Endometrial microvascular endothelial cells (primary cell): Measurements from ENCODE around the gene MRPL30. TPM values are rescaled to one million over a fixed set of nuclear protein-coding genes. Genes with fewer than 3 reads are reported as not detected.
"Not testable (repeated sequence)": the region's sequence is repeated elsewhere in the genome, so short reads cannot be mapped to it uniquely, and the experiment has no call there.

Source experiments
- in situ Hi-C: cut with HindIII; loops from 2 replicates; pipeline ENCODE4 v1.10.0; 2017; ENCODE audit warnings: low sequenced_read_pairs, low pct_unique_long_range_greater_than_20kb; ENCODE audit errors: inconsistent ontology term
- total RNA-seq: library from RNA; depleted of rRNA; stranded (reverse); fragments of >200 nt; gene quantifications from one replicate; pipeline ENCODE4 v1.2.3, GENCODE V29; 2015; ENCODE audit errors: inconsistent ontology term

The MRPL30 gene
- total RNA-seq, result 48.1 TPM

DNA sequence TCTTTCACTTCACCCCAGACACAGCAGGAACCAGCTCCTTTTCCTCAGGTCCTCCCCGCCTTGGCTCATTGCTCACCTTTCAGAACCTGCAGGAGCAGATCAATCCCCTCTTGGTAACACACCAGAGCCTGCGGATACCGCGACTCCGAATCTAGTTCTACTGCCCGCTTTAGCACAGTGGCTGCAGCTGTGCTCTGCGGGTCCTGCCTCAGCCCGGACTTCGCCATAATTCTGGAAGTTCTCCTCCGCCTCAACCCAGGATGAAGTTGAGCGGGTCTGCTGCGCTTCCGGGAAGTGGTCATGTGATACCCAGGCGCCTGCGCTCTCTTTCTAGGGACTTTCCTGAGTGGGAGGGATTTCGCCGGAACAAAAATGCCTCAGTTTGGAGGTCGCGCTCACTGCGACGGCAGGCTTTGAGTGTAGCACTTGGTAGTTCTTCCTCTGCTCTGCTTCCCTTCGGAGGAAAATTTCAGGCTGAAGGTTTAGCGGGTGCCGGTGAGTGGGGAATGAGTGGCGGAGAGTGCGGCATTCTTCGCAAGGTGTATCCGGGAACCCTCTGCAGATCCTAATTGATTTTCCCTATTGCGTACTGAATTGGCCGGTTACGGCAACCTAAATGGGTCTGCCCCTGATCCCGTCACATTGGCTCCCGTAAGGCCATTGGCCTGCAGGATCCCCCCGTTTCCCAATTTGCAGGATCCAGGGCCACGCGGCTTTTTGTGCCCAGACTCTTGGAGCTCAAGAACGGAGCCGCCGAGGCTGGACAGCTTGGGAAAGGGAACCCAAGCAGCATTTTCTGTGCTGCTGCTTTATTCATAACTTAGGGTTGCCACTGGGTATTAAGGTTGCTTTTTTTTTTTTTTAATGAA is at the start of gene MRPL30, which contains the start of gene MITD1:
TSS of gene MRPL30 (plus strand) at position 430 of the 869 bp plus-strand sequence. CDS start 5,020 bp downstream, outside the sequence.
TSS of gene MITD1 (minus strand) at position 304 of the 869 bp plus-strand sequence. CDS start at position 227, 77 bp downstream.
- in situ Hi-C loops, result no loop called here

DNA sequence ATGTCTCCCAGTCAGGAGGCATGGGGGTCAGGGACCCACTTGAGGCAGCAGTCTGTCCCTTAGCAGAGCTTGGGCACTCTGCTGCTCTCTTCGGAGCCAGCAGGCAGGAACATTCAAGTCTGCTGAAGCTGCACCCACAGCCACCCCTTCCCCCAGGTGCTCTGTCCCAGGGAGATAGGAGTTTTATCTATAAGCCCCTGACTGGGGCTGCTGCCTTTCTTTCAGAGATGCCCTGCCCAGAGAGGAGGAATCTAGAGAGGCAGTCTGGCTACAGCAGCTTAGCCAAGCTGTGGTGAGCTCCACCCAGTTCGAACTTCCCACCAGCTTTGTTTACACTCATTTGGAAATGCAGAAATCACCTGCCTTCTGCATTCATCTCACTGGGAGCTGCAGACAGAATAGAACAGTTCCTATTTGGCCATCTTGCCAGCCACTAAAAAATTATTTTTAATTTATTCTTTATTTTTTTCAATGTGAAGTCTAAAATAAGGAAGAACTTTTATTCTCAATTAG is 45.9 kb upstream of the MRPL30 start:
- in situ Hi-C loops, result not testable (repeated sequence)

DNA sequence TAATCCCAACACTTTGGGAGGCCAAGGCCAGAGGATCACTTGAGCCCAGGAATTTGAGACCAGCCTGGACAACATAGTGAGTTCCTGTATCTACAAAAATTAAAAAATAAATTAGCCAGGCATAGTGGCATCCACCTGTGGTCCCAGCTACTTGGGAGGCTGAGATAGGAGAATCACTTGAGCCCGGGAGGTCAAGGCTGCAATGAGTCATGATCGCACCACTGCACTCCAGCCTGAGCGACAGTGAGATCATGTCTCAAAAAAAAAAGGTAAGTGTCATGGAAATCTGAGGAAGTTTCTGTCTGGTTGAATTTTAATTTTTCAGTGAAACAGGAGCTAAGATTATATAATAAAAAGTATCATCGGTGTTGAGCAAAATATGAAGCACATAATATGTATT is 42.0 kb upstream of the MRPL30 start:
- in situ Hi-C loops, result no loop called here

GRCh38 chr2:99140056-99140859 is 40.7 kb upstream of the MRPL30 start:
- in situ Hi-C loops, result no loop called here

DNA sequence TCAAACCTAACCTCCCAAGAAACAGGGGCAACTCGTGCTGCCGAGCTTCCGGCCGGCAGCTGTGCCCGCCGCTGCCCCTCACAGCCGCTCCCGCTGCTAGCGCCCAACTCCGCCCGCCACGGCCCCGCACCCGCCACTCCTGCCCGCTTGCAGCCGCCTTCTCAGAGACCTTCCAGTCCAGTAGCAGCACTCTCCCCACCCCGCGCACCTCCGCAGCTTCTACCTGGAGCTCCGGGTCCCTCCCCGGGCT is 40.2 kb upstream of the MRPL30 start:
- in situ Hi-C loops, result no loop called here

GRCh38 chr2:99141110-99142108 is 39.6 kb upstream of the MRPL30 start, which contains the start of gene C2orf15:
C2orf15 (plus strand) TSS chr2:99141707; CDS start chr2:99150559, 8,852 bp downstream.
- in situ Hi-C loops, result no loop called here

DNA sequence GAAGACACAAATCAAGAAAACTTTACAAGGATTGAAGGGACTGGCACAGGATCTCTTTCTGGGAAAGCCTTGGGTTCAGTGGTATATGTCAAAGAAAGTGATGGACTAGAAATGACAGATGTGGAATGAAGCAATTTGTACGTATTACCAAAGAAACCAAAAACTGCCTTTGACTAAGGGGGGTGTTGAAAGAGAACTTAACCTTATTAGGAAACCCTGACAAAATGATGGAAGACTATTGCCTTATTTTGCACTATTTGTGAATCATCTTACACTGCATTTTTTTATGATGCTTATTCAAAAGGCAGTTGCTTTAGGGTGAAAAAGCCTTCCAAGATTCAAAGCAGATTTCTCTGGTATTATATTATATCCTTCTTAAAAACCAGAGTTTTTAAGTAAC is 30.3 kb upstream of the MRPL30 start:
- in situ Hi-C loops, result no loop called here

DNA sequence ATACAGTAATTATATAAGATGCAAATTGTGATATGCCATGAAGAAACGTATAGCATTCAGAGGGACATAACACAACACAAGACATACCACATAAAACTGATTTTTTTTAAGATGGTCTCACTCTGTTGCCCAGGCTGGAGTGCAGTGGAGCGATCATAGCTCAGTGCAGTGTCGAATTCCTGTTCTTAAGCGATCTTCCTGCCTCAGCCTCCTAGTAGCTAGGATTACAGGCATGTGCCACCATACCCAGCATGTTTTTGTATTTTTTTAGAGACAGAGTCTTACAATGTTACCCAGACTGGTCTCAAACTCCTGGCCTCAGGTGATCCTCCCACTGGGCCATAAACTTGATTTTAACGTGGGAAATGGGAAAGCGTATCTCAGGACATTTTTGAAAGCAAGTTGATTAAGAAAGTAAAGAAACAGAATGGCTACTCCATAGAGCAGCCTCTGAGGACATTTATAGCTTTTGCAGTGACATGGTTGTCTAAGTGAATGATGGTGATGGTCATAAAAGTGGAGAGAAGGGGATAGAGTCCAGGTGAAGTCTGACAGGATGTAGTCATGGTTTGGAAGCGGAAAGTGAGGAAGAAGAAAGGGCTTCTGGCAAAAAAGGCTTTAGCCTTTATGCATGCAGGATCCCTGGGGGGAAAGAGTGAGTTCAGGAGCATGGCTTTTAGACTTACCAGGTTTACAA is 28.6 kb upstream of the MRPL30 start:
- in situ Hi-C loops, result no loop called here

- in situ Hi-C loops, result no loop called here
Observed at GRCh38 chr2:99153921-99154604, 26.9 kb upstream of the MRPL30 start.

GRCh38 chr2:99154643-99155536 is 26.1 kb upstream of the MRPL30 start, which contains the start of the genes LIPT1 and TSGA10:
LIPT1 (plus strand) TSS chr2:99154967; CDS start chr2:99161958, 6,991 bp downstream.
TSGA10 (minus strand) TSS chr2:99154942; CDS start chr2:99109439, 45,503 bp downstream.
- in situ Hi-C loops, result no loop called here

DNA sequence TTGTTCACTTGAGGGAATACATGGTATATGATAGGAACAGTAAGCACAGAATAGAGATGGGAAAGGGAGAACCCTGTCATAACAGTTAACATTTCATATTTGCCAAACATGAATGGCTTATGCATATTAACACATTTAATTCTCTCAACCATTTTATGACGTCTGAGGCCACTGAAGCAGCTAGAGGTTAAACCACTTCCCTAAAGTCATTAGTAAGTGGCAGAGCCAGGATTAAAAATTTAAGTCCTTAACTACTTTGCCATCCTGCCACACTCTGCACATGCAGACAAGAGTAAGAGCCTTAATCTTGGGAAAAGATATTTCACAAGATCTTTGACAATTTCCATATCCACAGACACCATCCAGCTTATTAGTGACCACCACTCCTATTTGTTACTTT is 24.1 kb upstream of the MRPL30 start:
- in situ Hi-C loops, result no loop called here

DNA sequence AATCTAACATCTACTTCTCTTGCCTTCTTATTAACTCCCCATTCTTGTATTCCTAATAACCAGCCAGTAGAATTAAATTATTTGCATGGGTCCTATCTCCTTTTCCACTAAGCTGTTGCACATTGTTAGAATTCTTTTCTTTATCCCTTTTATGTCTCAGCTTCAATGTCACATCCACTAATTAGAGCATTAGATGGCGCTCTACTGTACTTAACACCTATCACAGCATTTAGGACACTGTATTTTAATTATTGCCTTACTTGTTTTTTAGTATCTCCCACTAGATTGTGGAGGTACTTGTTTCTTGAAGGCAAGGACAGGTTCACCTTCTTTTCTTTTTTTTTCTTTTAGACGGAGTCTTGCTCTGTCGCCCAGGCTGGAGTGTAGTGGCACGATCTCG is 22.4 kb upstream of the MRPL30 start:
- in situ Hi-C loops, result no loop called here

- in situ Hi-C loops, result no loop called here
Observed at GRCh38 chr2:99159594-99159993, 21.4 kb upstream of the MRPL30 start.

- in situ Hi-C loops, result no loop called here
Observed at GRCh38 chr2:99166218-99166617, 14.8 kb upstream of the MRPL30 start.

DNA sequence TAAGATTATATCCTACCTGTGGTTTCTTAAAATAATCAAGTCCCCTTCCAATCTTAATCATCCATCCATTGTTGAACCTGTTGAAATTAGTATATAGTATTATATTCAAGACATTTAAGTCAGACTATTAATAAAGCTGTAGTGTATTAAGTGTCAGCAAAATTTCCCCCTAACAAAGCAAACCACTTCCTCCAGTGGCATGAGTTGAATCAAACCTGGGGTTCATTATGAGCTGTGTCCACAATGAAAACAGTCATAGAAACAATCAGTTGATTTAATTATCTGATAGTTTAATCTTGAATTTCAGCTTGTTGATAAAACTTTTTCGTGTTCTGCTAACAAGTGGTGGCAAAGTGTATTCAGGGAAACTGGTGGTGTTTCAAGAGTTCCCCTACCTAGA is 11.4 kb upstream of the MRPL30 start:
- in situ Hi-C loops, result no loop called here

GRCh38 chr2:99171377-99172140 is 9.4 kb upstream of the MRPL30 start:
- in situ Hi-C loops, result no loop called here
